Measurements from ENCODE around the gene MFN2.
A peak's percentile ranks its signal among the peaks of the same experiment; 100 is the strongest.
"Not testable (repeated sequence)": the region's sequence is repeated elsewhere in the genome, so short reads cannot be mapped to it uniquely, and the experiment has no call there.

Gene MFN2
- 66.6 to 177 (median 85.6) reads per million in 3 experiments for total RNA-seq

- DNase-seq, result peak; percentile 92
Measured at GRCh38 chr1:11979851-11980675, at the start of gene MFN2. Gene MFN2, plus strand, starts transcription at chr1:11980444. Its CDS starts 8,725 bp downstream, at chr1:11989169.

- DNase-seq, result no peak
Measured at GRCh38 chr1:11930571-11931445, 49.4 kb upstream of the MFN2 start.

GRCh38 chr1:11931845-11932244 is 48.4 kb upstream of the MFN2 start:
- no peak for DNase-seq

GRCh38 chr1:11934302-11935056 is 45.8 kb upstream of the MFN2 start, which contains the start of gene PLOD1:
Gene PLOD1, plus strand, starts transcription at chr1:11934717. Its CDS starts 63 bp downstream, at chr1:11934780.
- DNase-seq, result peak; percentile 69

- no peak for DNase-seq
Measured at GRCh38 chr1:11935057-11935412, 45.2 kb upstream of the MFN2 start.

- DNase-seq, result not testable (repeated sequence)
Measured at GRCh38 chr1:11935733-11936132, 44.5 kb upstream of the MFN2 start.

- no peak for DNase-seq
Measured at GRCh38 chr1:11938722-11939526, 41.3 kb upstream of the MFN2 start.

- DNase-seq, result not testable (repeated sequence)
Measured at GRCh38 chr1:11939794-11940193, 40.5 kb upstream of the MFN2 start.

- DNase-seq, result no peak
Measured at GRCh38 chr1:11940260-11940921, 39.9 kb upstream of the MFN2 start.

GRCh38 chr1:11942280-11942679 is 38.0 kb upstream of the MFN2 start:
- DNase-seq, result no peak

GRCh38 chr1:11943619-11944018 is 36.6 kb upstream of the MFN2 start:
- no peak for DNase-seq

- DNase-seq, result no peak
Measured at GRCh38 chr1:11944358-11944931, 35.8 kb upstream of the MFN2 start.

- DNase-seq, result no peak
Measured at GRCh38 chr1:11946647-11947046, 33.6 kb upstream of the MFN2 start.

GRCh38 chr1:11948822-11949458 is 31.3 kb upstream of the MFN2 start:
- DNase-seq, result no peak

GRCh38 chr1:11951901-11952300 is 28.3 kb upstream of the MFN2 start:
- DNase-seq, result no peak

- DNase-seq, result no peak
Measured at GRCh38 chr1:11952455-11953109, 27.7 kb upstream of the MFN2 start.

- DNase-seq, result no peak
Measured at GRCh38 chr1:11955221-11955620, 25.0 kb upstream of the MFN2 start.

GRCh38 chr1:11957398-11957797 is 22.8 kb upstream of the MFN2 start:
- DNase-seq, result no peak

GRCh38 chr1:11957897-11958296 is 22.3 kb upstream of the MFN2 start:
- DNase-seq, result no peak

- DNase-seq, result no peak
Measured at GRCh38 chr1:11960276-11960675, 20.0 kb upstream of the MFN2 start.
